Naive thymus-derived CD4-positive, alpha-beta T cell (primary cell): ENCODE measurements around the gene ALAD. TPM values are rescaled to one million over a fixed set of nuclear protein-coding genes. Genes with fewer than 3 reads are reported as not detected.
"Not testable (repeated sequence)": the region's sequence is repeated elsewhere in the genome, so short reads cannot be mapped to it uniquely, and the experiment has no call there.

Experiments used
- ATAC-seq: fragments of 150-1000 bp; cut with Tn5 transposase; 2 replicates; pipeline ENCODE4 v1.10.0; 2021; ENCODE audit warnings: mild to moderate bottlenecking, moderate library complexity
- CTCF ChIA-PET: fragments of 350-600 bp; sonication (Branson Sonifier 250); formaldehyde crosslinking; loops from one replicate; lab custom pipeline; 2021; ENCODE audit warnings: antibody characterized with exemption; lab: Charles Lee
- POLR2A ChIA-PET: fragments of 350-600 bp; sonication (Branson Sonifier 250); formaldehyde crosslinking; loops from one replicate; lab custom pipeline; 2021; ENCODE audit warnings: antibody characterized with exemption, inconsistent platforms; lab: Charles Lee
- DNase-seq, 9 donors: peaks; one replicate each; pipeline versions ENCODE4 v3.0.0 to v3.0.0-alpha.2; 2020 to 2022; ENCODE audit warnings: mixed read lengths in 1 of 9
- H3K27ac ChIP-seq: one replicate; pipeline ENCODE4 v1.7.0; 2013; ENCODE audit warnings: mild to moderate bottlenecking, low read depth, low read length, moderate library complexity
- H3K27me3 ChIP-seq, 2 donors: one replicate each; pipeline ENCODE4 v1.7.0; 2013; ENCODE audit warnings: low read length in 2 of 2, mild to moderate bottlenecking in 2 of 2, moderate library complexity in 2 of 2; ENCODE audit not compliant: control insufficient read depth in 2 of 2, insufficient read depth in 2 of 2
- H3K36me3 ChIP-seq, 3 experiments: 1 replicate in 2 of 3; 2 replicates in 1 of 3; pipeline ENCODE4 v1.7.0; 2013; ENCODE audit warnings: low read length in 3 of 3, mild to moderate bottlenecking in 3 of 3, moderate library complexity in 1 of 3; ENCODE audit not compliant: insufficient read depth in 3 of 3, control insufficient read depth in 2 of 3
- H3K4me1 ChIP-seq, 2 donors: one replicate each; pipeline ENCODE4 v1.7.0; 2013; ENCODE audit warnings: low read length in 2 of 2, mild to moderate bottlenecking in 2 of 2, moderate library complexity in 1 of 2; ENCODE audit not compliant: control insufficient read depth in 2 of 2, insufficient read depth in 2 of 2
- H3K4me3 ChIP-seq: 2 replicates; pipeline ENCODE4 v1.7.0; 2013; ENCODE audit warnings: mild to moderate bottlenecking, low read length
- H3K9me3 ChIP-seq, 3 experiments: 1 replicate in 2 of 3; 2 replicates in 1 of 3; pipeline ENCODE4 v1.7.0; 2013; ENCODE audit warnings: low read length in 3 of 3; ENCODE audit not compliant: control insufficient read depth in 2 of 3
- H3K27ac Mint-ChIP-seq, 9 donors: one replicate each; pipeline ENCODE4 v1.8.0; 2020 to 2022; ENCODE audit warnings: mixed read lengths in 9 of 9, mild to moderate bottlenecking in 8 of 9, moderate library complexity in 5 of 9, inconsistent platforms in 2 of 9
- H3K27me3 Mint-ChIP-seq, 5 donors: one replicate each; pipeline ENCODE4 v1.8.0; 2021 to 2022; ENCODE audit warnings: mixed read lengths in 5 of 5, mild to moderate bottlenecking in 1 of 5
- H3K36me3 Mint-ChIP-seq, 5 donors: one replicate each; pipeline ENCODE4 v1.8.0; 2020 to 2022; ENCODE audit warnings: mixed read lengths in 5 of 5, mild to moderate bottlenecking in 3 of 5, inconsistent platforms in 1 of 5
- H3K4me1 Mint-ChIP-seq, 7 donors: one replicate each; pipeline ENCODE4 v1.8.0; 2020 to 2022; ENCODE audit warnings: mixed read lengths in 7 of 7, mild to moderate bottlenecking in 3 of 7, inconsistent platforms in 1 of 7
- H3K4me3 Mint-ChIP-seq, 10 donors: one replicate each; pipeline ENCODE4 v1.8.0; 2020 to 2022; ENCODE audit warnings: mild to moderate bottlenecking in 10 of 10, mixed read lengths in 10 of 10, moderate library complexity in 6 of 10, inconsistent platforms in 2 of 10
- H3K9me3 Mint-ChIP-seq, 11 donors: one replicate each; pipeline ENCODE4 v1.8.0; 2020 to 2022; ENCODE audit warnings: mixed read lengths in 11 of 11, mild to moderate bottlenecking in 4 of 11, inconsistent platforms in 1 of 11, moderate library complexity in 1 of 11
- intact Hi-C, 2 donors: fragments of 100-400 bp; cut with micrococcal nuclease; formaldehyde crosslinking; loops; one replicate each; pipeline ENCODE4 v1.15.1; 2023
- polyA plus RNA-seq, 2 donors: library from polyadenylated mRNA; unstranded; fragments of 300-500 nt; fragmentation: Illumina TruSeq; gene quantifications; one replicate each; pipeline ENCODE4 v1.2.3, GENCODE V29; 2021
- total RNA-seq, 6 experiments: library from RNA in 5 of 6; stranded (reverse) in 5 of 6; gene quantifications; 1 replicate in 5 of 6; 2 replicates in 1 of 6; pipeline ENCODE4 v1.2.3 and lab custom pipeline; 2021 to 2026

The ALAD gene
- total and polyA plus RNA-seq, 7 experiments from 2014 or later, result 24.2 to 45.5 (median 31.4) TPM

- Histone ChIP-seq H3K4me3 (no peak overlapping the region), H3K36me3 (peaks cover 0 to 26% (median 0%) of the 10 kb centered on the region in 3 experiments), H3K9me3 (no peaks in the 10 kb centered on the region), H3K27ac (no peak overlapping the region), H3K27me3 (no peaks in the 10 kb centered on the region), H3K4me1 (peaks cover 0 to 7% of the 10 kb centered on the region in 2 donors)
- Mint-ChIP-seq H3K27ac (peak overlapping the region in 2 of 9 donors; percentile 9 to 70), H3K36me3 (peaks cover 0 to 12% (median 3%) of the 10 kb centered on the region in 5 donors), H3K4me1 (peaks cover 11 to 16% (median 16%) of the 10 kb centered on the region in 7 donors), H3K9me3 (no peaks in the 10 kb centered on the region), H3K27me3 (no peaks in the 10 kb centered on the region), H3K4me3 (no peak overlapping the region)
- intact Hi-C loops, result no loop called here
- CTCF ChIA-PET, result no interaction called here
- no peak for ATAC-seq
- no peak for DNase-seq
- POLR2A ChIA-PET, result interaction anchor here (0.7 kb wide), 1 partner anchor 28 kb away, joined by 3 read pairs; no protein-coding TSS in a partner anchor
These were observed 29.0 kb downstream of the ALAD start for GRCh38 chr9:113372059-113372458.

DNA sequence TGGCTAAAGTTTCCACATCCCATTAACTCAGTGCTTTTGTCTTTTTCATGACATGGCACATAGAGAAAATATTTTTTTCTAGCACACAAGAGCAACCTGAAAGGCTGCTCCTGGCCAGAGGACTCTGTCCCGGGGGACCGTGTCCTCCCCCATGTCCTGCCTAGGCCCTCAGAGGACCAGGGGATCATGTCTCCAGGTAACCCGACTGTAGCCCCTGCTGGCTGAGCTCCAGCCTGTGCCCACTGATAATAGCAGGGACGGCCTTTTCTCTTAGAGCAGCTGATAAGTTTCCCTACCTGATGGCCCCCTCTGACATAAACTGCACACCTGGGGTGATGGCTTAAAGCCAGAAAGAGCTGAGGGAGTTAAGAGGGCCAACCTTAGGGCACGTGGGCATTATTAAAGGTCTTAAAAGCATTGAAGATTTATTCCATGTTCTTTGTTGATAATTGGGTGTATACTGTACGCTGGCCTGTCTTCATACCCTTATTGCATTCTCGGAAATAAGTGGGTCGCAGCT is 30.2 kb downstream of the ALAD start:
- Histone ChIP-seq H3K27me3 (no peaks in the 10 kb centered on the region), H3K9me3 (no peaks in the 10 kb centered on the region), H3K36me3 (peaks cover 0 to 26% (median 0%) of the 10 kb centered on the region in 3 experiments), H3K27ac (no peak overlapping the region), H3K4me3 (no peak overlapping the region), H3K4me1 (peaks cover 0 to 5% of the 10 kb centered on the region in 2 donors)
- DNase-seq (no peak), ATAC-seq (no peak)
- CTCF ChIA-PET, result interaction anchor here (1.0 kb wide), 2 partner anchors 23 to 46 kb away, joined by 3 to 4 read pairs; no protein-coding TSS in a partner anchor
- peaks cover 10 to 16% (median 16%) of the 10 kb centered on the region in 7 donors for H3K4me1 Mint-ChIP-seq
- H3K4me3 Mint-ChIP-seq, result no peak overlapping the region
- intact Hi-C loops, result no loop called here
- peak overlapping the region in 2 of 9 donors; percentile 26 to 72 for H3K27ac Mint-ChIP-seq
- H3K27me3 Mint-ChIP-seq, result no peaks in the 10 kb centered on the region
- H3K9me3 Mint-ChIP-seq, result no peaks in the 10 kb centered on the region
- H3K36me3 Mint-ChIP-seq, result peaks cover 0 to 13% (median 3%) of the 10 kb centered on the region in 5 donors
- POLR2A ChIA-PET, result interaction anchor here (1.0 kb wide), 1 partner anchor 96 kb away, joined by 3 read pairs; no protein-coding TSS in a partner anchor

GRCh38 chr9:113369855-113370140 is 31.3 kb downstream of the ALAD start:
- no peaks in the 10 kb centered on the region for H3K9me3 ChIP-seq
- no peak overlapping the region for H3K27ac ChIP-seq
- intact Hi-C loops, result no loop called here
- no peak overlapping the region for H3K4me3 Mint-ChIP-seq
- ChIA-PET POLR2A (no interaction called here), CTCF (no interaction called here)
- DNase-seq (no peak), ATAC-seq (no peak)
- H3K27ac Mint-ChIP-seq, result no peak overlapping the region
- H3K4me1 Mint-ChIP-seq, result peaks cover 0 to 6% (median 5%) of the 10 kb centered on the region in 7 donors
- H3K4me3 ChIP-seq, result no peak overlapping the region
- H3K27me3 ChIP-seq, result no peaks in the 10 kb centered on the region
- no peaks in the 10 kb centered on the region for H3K27me3 Mint-ChIP-seq
- no peaks in the 10 kb centered on the region for H3K4me1 ChIP-seq
- H3K36me3 Mint-ChIP-seq, result peaks cover 0 to 7% (median 3%) of the 10 kb centered on the region in 5 donors
- no peaks in the 10 kb centered on the region for H3K9me3 Mint-ChIP-seq
- H3K36me3 ChIP-seq, result peaks cover 0 to 22% (median 0%) of the 10 kb centered on the region in 3 experiments

DNA sequence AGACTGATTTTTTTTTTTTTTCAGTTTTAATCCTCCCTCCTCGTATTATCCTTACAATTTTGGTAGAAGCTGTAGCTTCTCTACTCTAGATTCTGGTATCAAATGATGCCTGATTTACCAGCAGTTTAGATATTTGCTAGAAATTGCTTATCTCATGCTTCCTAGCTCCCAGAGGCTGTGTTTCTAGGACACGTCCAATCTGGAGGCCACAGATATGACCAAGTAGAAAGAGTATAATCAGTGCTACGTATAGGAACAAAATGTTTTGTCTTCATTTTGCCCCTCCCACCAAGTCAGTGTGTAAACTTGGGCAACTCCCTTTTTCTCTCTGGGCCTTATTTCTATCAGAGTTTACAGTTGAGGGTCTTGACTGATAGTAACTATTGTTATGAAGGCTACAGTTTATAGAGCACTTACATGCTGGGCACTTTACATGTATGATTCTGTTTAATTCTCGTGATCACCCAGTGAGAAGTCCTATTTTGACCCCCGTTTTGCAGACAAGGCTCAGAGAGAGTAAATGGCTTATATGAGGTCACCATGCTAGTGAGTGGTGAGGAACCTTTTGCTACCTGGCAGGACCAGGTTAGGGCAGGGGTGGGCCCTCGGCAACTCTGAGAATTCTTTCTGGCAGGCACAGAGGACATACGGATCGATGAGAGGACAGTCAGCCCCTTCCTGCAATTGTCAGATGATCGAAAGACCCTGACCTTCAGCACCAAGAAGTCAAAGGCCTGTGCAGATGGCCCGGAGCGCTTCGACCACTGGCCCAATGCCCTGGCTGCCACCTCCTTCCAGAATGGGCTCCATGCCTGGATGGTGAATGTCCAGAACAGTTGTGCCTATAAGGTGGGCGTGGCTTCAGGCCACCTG is 31.9 kb downstream of the ALAD start:
- H3K27me3 ChIP-seq, result no peaks in the 10 kb centered on the region
- no peaks in the 10 kb centered on the region for H3K4me1 ChIP-seq
- no peaks in the 10 kb centered on the region for H3K9me3 ChIP-seq
- no peak overlapping the region for H3K4me3 ChIP-seq
- no peak for ATAC-seq
- peaks cover 0 to 6% (median under 1%) of the 10 kb centered on the region in 7 donors for H3K4me1 Mint-ChIP-seq
- DNase-seq, result no peak
- ChIA-PET CTCF (no interaction called here), POLR2A (interaction anchor here (0.7 kb wide), 1 partner anchor 101 kb away, joined by 4 read pairs; no protein-coding TSS in a partner anchor)
- no peak overlapping the region for H3K27ac Mint-ChIP-seq
- no peak overlapping the region for H3K27ac ChIP-seq
- peaks cover 0 to 5% (median under 1%) of the 10 kb centered on the region in 5 donors for H3K36me3 Mint-ChIP-seq
- H3K9me3 Mint-ChIP-seq, result no peaks in the 10 kb centered on the region
- H3K36me3 ChIP-seq, result peaks cover 0 to 19% (median 0%) of the 10 kb centered on the region in 3 experiments
- intact Hi-C loops, result no loop called here
- no peak overlapping the region for H3K4me3 Mint-ChIP-seq
- H3K27me3 Mint-ChIP-seq, result no peaks in the 10 kb centered on the region

- Mint-ChIP-seq H3K9me3 (no peaks in the 10 kb centered on the region), H3K27me3 (no peaks in the 10 kb centered on the region), H3K4me1 (peaks cover 0 to 6% (median 0%) of the 10 kb centered on the region in 7 donors), H3K36me3 (peaks cover 0 to 5% (median 0%) of the 10 kb centered on the region in 5 donors), H3K4me3 (no peak overlapping the region), H3K27ac (no peak overlapping the region)
- Histone ChIP-seq H3K27ac (no peak overlapping the region), H3K4me1 (no peaks in the 10 kb centered on the region), H3K9me3 (no peaks in the 10 kb centered on the region), H3K27me3 (no peaks in the 10 kb centered on the region), H3K36me3 (peaks cover 0 to 11% (median 0%) of the 10 kb centered on the region in 3 experiments), H3K4me3 (no peak overlapping the region)
- DNase-seq (no peak), ATAC-seq (no peak)
- intact Hi-C loops, result no loop called here
- CTCF ChIA-PET, result no interaction called here
- POLR2A ChIA-PET, result interaction anchor here (0.7 kb wide), 1 partner anchor 102 kb away, joined by 4 read pairs; no protein-coding TSS in a partner anchor
These were observed 32.6 kb downstream of the ALAD start for GRCh38 chr9:113368348-113368981.

DNA sequence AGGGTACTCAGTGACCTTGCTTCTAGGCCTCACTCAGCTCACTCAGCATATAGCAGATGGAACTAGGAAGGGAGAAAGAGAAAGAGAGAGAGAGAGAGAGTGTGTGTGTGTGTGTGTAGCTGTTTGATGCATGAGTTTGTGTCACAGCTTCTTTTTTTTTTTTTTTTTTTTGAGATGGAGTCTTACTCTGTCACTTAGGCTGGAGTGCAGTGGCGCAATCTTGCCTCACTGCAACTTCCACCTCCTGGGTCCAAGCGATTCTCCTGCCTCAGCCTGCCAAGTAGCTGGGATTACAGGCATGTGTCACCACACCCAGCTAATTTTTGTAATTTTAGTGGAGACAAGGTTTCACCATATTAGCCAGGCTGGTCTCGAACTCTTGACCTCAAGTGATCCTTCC is 35.4 kb downstream of the ALAD start:
- CTCF ChIA-PET, result interaction anchor here (0.7 kb wide), 1 partner anchor 24 kb away, joined by 4 read pairs; no protein-coding TSS in a partner anchor
- H3K27ac Mint-ChIP-seq, result peak overlapping the region in 1 of 9 donors; percentile 79
- H3K36me3 Mint-ChIP-seq, DNase-seq, H3K27ac ChIP-seq, H3K4me1 ChIP-seq, H3K27me3 Mint-ChIP-seq, H3K4me3 ChIP-seq, H3K4me1 Mint-ChIP-seq, H3K9me3 Mint-ChIP-seq, ATAC-seq, H3K9me3 ChIP-seq, H3K36me3 ChIP-seq, H3K4me3 Mint-ChIP-seq, intact Hi-C loops, H3K27me3 ChIP-seq: not testable (repeated sequence)
- POLR2A ChIA-PET, result interaction anchor here (1.1 kb wide), 1 partner anchor 11 kb away, joined by 4 read pairs; the partner anchor contains the start of gene HDHD3
